Calu3 (cell line): Measurements from ENCODE around the gene RPL32. TPM values are rescaled to one million over a fixed set of nuclear protein-coding genes. Genes with fewer than 3 reads are reported as not detected.

Experiments
- BruUV-seq: library from RNA; stranded (reverse); fragments of 400-500 nt; replicated peaks from 2 replicates; lab custom pipeline; 2021; lab: Mats Ljungman, UMichigan
- CTCF ChIA-PET: fragments of 300-600 bp; sonication (Branson Sonifier 250); formaldehyde crosslinking; loops from one replicate; lab custom pipeline; 2022; ENCODE audit warnings: antibody characterized with exemption; lab: Charles Lee
- DNase-seq: peaks from one replicate; pipeline ENCODE4 v3.0.0; 2022
- H3K27ac Mint-ChIP-seq: one replicate; pipeline ENCODE4 v1.8.0; 2022; ENCODE audit warnings: mixed read lengths; ENCODE audit not compliant: unreplicated experiment
- H3K27me3 Mint-ChIP-seq: one replicate; pipeline ENCODE4 v1.8.0; 2022; ENCODE audit warnings: mixed read lengths; ENCODE audit not compliant: unreplicated experiment
- H3K36me3 Mint-ChIP-seq: one replicate; pipeline ENCODE4 v1.8.0; 2022; ENCODE audit warnings: mild to moderate bottlenecking, moderate library complexity, mixed read lengths; ENCODE audit not compliant: insufficient read depth, unreplicated experiment
- H3K4me1 Mint-ChIP-seq: one replicate; pipeline ENCODE4 v1.8.0; 2022; ENCODE audit warnings: mild to moderate bottlenecking, low read depth, mixed read lengths; ENCODE audit not compliant: unreplicated experiment
- H3K4me3 Mint-ChIP-seq: one replicate; pipeline ENCODE4 v1.8.0; 2022; ENCODE audit warnings: mild to moderate bottlenecking, low read depth, moderate library complexity, mixed read lengths; ENCODE audit not compliant: unreplicated experiment
- H3K9me3 Mint-ChIP-seq: one replicate; pipeline ENCODE4 v1.8.0; 2022; ENCODE audit warnings: low read depth, mixed read lengths; ENCODE audit not compliant: unreplicated experiment
- intact Hi-C: fragments of 100-400 bp; cut with micrococcal nuclease; formaldehyde crosslinking; loops from one replicate; pipeline ENCODE4 v1.10.0; 2022; ENCODE audit not compliant: unreplicated experiment
- total RNA-seq: library from RNA; stranded (reverse); gene quantifications from 2 replicates; pipeline ENCODE4 v1.2.3, GENCODE V29; 2022
- TF ChIP-seq, protein P1 (sequence below): fragments of 200-600 bp; IDR thresholded peaks from one replicate; pipeline ENCODE4 v1.8.0; 2022; ENCODE audit warnings: antibody characterized with exemption; ENCODE audit not compliant: unreplicated experiment

The RPL32 gene
- total RNA-seq, 1 experiment from 2014 or later, result 1,222 TPM

DNA sequence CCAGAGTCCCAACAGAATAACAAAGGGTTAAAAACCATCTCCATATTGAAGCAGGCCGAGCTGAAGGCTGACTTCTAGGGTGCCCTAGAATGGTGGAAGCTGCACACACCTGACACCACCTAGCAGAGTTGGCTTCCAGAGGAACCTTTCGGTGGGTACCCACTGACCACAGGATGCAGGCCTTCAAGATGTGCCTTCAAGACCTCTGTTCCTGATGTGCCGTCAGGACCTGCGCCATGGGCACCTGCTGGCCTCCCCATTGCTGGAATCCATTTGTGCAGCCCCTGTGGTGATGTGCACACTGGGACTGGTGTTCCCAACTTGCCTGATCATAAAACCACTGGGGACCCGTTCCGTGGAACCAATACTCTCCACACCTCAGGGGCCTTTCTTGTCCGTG lies 35.7 kb upstream of the RPL32 start:
- no peaks in the 10 kb centered on the region for H3K9me3 Mint-ChIP-seq
- CTCF ChIA-PET, result no interaction called here
- intact Hi-C loops, result no loop called here

DNA sequence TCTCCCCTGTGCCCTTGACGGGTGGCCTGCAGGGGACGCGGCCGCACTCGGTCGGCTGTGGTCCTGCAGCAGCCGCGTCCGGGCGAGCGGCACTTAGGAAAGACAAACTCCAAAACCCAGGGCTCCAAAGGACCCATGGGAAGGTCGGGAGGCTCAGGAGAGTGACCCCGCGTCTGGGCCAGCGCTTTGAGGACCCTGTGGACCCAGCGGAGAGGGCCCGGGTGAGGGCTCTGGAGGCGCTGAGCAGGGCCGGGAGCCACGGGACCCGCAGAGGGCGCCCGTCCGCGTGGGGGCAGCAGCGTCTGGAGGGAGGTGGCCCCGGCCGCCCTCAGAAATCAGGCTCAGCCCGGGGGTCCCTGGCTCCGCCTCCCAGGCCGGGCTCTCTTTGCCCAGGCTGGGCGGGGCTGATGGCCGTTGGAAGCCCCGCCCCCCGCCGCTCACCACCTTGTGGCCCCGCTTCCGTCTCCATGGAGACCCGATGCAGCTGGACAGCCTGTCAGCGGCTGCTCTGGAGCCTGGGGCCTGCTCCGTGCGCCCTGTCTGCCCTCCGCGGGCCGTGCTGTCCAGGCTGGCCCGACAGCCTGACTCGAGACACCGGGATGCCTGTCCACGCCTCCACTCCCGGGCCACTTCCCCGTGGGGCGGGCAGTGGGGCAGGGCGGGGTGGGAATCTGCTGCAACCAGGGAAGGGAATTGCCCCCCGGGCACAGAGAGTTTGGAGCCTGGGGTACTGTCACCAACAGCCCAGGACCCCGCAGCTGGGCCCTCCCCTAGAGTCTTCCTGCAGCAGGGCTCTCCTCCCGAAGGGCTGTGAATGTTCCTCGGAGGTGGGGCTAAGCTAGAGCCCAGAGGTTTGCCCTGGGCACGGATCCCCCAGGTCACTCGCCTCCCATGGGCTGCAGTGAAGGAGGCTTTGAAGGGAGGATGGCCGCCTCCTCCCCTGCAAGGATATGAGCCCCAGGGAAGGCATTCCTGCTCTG lies 34.8 kb upstream of the RPL32 start:
- TF ChIP-seq, protein P1, sequence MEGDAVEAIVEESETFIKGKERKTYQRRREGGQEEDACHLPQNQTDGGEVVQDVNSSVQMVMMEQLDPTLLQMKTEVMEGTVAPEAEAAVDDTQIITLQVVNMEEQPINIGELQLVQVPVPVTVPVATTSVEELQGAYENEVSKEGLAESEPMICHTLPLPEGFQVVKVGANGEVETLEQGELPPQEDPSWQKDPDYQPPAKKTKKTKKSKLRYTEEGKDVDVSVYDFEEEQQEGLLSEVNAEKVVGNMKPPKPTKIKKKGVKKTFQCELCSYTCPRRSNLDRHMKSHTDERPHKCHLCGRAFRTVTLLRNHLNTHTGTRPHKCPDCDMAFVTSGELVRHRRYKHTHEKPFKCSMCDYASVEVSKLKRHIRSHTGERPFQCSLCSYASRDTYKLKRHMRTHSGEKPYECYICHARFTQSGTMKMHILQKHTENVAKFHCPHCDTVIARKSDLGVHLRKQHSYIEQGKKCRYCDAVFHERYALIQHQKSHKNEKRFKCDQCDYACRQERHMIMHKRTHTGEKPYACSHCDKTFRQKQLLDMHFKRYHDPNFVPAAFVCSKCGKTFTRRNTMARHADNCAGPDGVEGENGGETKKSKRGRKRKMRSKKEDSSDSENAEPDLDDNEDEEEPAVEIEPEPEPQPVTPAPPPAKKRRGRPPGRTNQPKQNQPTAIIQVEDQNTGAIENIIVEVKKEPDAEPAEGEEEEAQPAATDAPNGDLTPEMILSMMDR, result no peak
- BruUV-seq, result no TSS peak
- no peak overlapping the region for H3K4me3 Mint-ChIP-seq
- H3K36me3 Mint-ChIP-seq, result no peaks in the 10 kb centered on the region
- H3K9me3 Mint-ChIP-seq, result no peaks in the 10 kb centered on the region
- H3K4me1 Mint-ChIP-seq, result peaks cover 11% of the 10 kb centered on the region
- CTCF ChIA-PET, result no interaction called here
- H3K27ac Mint-ChIP-seq, result no peak overlapping the region
- intact Hi-C loops, result no loop called here
- peak; percentile 19 for DNase-seq
- peaks cover 53% of the 10 kb centered on the region for H3K27me3 Mint-ChIP-seq

More for the DNA sequence above, 35.7 kb upstream of the RPL32 start:
- Mint-ChIP-seq H3K4me3 (no peak overlapping the region), H3K4me1 (peaks cover 9% of the 10 kb centered on the region), H3K27ac (no peak overlapping the region), H3K36me3 (no peaks in the 10 kb centered on the region), H3K27me3 (peaks cover 52% of the 10 kb centered on the region)
- DNase-seq, result no peak
- TF ChIP-seq, protein P1, result no peak
- no TSS peak for BruUV-seq

DNA sequence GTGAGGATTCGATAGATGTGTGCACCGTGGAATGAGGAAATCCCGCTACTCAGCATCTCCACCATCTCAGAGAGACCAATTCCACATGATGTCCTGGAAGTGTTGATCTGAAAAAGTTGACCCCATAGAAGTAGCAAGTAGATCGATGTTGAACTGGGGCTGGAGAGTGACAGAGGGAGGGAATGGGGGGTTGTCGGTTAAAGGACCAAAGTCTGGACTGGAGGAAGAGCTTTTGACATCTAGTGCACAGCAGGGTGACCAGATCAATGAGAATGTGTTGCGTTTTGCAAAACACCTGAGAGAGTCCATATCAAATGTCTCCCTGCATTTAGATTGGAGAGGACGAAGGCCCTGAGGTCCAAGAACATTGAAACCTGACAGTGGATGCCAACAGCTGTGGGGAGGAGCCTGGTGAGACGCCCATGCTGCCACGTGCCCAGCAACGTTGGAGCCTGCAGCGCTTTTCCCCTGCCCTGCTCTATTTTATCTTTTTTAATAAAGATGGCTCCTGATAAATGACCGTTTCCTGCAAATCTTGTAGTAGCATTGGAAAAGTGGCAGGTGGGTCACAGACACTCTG lies 30.1 kb upstream of the RPL32 start:
- CTCF ChIA-PET, result no interaction called here
- BruUV-seq, result no TSS peak
- Mint-ChIP-seq H3K4me3 (no peak overlapping the region), H3K4me1 (peaks cover 20% of the 10 kb centered on the region), H3K27me3 (peaks cover 64% of the 10 kb centered on the region), H3K9me3 (no peaks in the 10 kb centered on the region), H3K36me3 (peaks cover 5% of the 10 kb centered on the region), H3K27ac (no peak overlapping the region)
- intact Hi-C loops, result no loop called here
- DNase-seq, result no peak
- TF ChIP-seq, protein P1, result no peak

DNA sequence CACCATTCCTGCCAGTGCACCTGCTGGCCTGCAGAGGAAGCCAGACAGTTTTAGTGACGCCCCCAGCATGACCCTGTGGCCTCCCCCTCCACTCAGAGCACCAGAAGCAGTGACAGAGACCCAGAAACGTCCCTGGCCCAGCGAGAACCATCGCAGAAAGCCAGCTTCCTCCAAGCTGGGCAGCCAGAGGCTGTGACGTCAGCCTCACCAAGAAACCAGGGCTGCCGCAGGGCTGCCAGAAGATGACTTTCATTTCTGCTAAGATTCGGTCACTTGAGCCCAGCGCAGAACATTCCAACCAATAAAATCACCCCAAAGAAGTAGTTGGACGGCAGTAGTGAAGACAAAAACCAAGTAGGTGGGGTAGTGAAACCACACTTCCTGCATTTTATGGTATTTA lies 29.6 kb upstream of the RPL32 start:
- Mint-ChIP-seq H3K27me3 (peaks cover 70% of the 10 kb centered on the region), H3K4me1 (peaks cover 20% of the 10 kb centered on the region), H3K36me3 (peaks cover 5% of the 10 kb centered on the region), H3K4me3 (no peak overlapping the region), H3K9me3 (peaks cover 3% of the 10 kb centered on the region), H3K27ac (no peak overlapping the region)
- CTCF ChIA-PET, result no interaction called here
- TF ChIP-seq, protein P1, result no peak
- no peak for DNase-seq
- intact Hi-C loops, result no loop called here
- BruUV-seq, result no TSS peak
